GM21423 (cell line): ENCODE data around the gene PIK3R6.
"Not testable (repeated sequence)": the region's sequence is repeated elsewhere in the genome, so short reads cannot be mapped to it uniquely, and the experiment has no call there.

Experiments used
- ATAC-seq: cut with Tn5 transposase; IDR thresholded peaks from one replicate; pipeline ENCODE4 v1.9.1; 2021; ENCODE audit warnings: mild to moderate bottlenecking, moderate library complexity; ENCODE audit not compliant: unreplicated experiment

PIK3R6 gene

DNA sequence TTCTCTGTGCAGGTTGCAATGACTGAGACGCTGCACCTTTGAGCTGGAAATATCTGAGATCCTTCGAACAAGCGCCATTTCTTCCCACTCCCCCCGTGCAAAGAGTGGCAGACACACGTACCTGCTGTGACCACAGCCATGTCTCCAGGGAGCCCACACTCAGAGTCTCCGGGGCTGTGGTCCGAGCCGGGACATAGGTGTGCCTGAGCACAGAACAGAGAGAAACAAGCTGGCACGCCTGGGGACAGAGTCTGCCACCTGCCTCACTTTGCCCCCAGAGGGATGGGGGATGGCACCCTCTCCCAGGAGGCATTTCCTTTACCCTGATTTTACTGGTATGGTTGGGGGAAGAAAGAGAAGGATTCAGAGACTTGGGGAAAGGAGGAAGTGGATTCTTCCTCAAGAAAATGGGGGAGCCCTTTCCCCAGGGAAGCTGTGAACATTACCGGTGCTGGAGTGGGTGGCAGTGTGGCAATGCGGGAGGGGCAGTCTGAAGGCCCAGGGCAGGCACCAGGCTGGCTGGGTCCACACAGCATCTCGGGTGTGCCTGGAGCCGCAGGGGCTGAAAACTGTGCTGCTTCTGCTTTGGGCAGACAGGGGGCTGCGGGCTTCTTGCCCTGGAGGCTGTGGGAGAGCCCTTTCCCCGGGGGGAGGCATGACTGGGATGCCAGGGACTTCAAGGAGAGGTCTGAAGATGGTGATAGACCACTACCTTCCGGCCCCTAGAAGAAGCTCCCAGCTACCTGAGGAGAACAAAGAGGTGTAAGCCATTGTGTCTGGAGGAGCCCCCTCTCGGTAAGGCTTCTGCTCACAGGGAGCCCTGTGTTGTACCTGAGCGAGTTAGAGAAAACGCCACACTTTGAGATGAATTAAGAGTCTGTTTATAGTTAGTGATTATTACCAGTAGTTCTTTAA lies 6.6 kb upstream of the PIK3R6 start:
- no peak for ATAC-seq

DNA sequence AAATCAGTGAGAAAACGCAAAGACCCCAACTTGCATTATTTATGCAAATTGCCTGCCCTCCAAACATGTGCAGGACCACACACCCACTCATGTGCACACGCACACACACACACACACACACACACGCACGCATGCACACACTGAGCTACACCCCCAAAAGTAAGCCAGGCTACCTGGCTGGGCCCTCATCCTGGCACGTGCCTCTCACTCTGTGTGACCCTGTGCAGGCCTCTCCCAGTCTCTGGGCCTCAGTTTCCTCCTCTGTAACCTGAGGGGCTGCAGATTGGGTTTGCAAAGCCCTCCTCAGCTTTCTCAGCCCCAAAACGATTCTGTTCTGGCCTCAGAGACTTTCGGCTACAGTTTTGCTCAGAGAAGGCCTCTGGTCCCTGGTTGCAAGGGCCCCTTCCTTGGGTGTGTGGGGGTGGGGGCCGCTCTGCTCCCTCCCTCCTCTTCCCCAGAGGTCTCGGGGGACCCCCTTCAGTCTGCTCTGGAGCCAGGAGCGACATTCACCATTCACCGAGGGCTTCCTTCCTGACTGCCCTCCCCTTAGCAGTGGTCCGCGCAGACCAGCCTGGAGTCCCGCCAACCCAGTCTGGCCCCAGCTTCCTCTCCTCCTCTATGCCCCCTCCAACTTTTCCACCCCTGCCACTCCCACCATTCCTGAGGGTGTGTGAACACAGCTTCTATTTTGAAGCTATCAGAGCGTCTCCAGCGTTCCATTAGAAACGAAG lies 5.4 kb upstream of the PIK3R6 start:
- ATAC-seq, result no peak

DNA sequence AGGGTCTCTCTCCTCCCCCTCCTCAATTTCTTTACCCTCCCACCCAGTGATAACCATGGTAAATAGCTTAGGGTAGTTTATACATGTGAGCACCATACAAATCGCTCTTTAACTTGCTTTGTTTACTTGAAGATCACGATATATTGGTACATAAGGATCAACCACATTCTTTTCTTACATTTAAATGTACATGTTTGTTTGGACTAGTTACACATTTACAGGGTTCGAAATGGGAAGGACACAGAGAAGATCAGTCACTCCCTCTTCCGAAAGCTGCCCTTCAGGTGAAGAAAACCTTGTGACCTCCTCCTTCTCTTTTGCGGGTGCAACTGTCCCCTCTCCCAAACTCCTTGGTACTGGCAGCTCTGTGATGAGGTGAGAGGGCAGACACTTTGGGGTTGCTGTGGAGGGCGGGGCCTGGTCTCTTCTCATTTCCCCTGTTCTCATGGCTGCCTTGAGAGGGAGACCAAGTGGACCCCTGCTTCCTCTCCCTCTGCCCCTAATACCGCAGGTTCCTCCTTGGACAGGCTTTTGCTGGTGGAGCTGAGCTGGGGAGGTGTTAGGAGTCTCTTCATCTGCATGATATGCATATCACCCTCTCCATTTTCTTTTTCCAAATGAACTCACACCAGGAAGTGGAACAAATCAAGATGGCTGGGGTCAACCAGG lies 4.7 kb upstream of the PIK3R6 start:
- no peak for ATAC-seq

DNA sequence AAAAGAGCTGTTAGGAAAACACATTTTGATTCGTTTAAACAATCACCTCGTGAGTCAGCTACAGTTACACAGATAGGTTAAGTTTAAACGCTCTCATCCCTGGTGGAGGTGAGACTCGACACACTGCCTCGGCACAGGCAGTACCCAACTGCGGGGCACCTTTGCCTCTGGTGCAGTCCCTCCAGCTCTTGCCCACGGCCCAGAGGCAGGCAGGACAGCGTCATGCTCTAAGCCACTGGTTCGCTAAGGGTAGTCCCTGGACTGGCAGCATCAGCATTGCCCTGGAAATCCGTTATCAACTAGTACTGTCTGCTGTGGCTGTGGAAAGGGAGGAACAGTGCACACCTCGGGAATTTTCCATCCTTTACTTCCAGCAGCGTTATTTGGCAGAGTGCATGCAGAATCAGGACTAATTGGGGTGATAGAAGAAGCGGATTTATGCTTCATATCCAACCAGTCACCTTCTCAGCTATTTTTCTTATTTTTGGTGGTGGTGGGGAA lies 3.7 kb upstream of the PIK3R6 start:
- no peak for ATAC-seq

DNA sequence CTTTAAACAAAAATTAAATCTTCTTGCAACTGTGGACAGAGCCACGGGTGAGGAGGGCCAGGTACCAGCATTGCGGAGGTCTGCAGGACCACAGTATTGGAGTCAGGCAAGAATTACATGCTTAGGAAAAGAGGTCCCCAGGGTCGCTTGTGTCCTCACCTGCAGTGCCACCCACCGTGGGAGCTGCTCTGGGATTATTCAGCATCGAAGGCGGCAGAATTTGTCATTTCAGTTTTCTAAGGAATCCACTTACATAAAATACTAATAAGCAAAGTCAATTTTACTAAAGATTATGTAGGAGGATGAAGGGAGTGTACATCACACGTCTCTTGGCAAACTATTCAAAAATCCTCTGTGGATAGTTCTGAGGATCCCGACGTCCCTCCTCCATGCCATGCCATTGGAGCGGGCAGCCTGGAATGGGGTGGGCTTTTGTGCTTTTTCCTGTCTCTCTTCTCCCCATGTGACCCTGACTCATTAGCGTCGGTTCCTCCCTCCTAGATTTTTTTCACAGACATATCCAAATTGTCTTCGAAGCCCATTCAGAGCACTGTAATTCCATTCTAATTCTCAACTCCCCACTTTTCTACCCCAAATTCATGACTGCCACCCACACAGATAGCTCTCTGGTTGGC lies 3.0 kb upstream of the PIK3R6 start:
- no peak for ATAC-seq

DNA sequence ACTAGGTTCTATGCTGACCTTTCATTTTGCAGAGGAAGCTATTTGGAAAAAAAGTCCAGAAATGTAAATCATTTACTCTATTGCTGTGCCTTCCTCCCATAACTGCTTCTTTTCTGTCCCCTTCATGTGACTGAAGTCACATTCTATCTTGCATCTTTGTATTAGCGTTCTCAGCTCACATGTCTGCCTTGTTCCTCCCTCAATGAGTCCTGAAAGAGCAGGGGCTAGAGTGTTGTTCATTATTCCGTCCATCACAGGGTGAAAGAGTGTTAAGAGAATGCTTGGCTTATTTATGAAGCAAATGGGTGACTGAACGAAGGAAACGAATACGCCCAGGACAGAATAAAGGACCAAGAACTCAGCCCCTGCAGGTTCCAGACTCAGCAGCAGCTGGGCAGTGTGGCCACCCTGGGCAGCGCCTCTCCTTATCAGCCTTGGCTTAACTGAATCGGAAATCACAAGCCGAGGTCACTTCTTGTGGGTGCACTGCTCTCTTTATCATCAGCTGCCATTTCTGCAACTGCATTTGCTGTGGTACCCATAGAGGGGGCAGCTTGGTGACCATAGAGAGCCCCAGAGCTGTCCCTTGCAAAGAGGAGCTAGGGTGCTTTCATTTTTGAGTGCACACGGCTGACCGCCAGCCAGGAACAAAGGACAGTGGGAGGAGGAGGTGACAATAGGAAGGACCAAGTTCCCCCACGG lies 1.8 kb upstream of the PIK3R6 start:
- no peak for ATAC-seq

DNA sequence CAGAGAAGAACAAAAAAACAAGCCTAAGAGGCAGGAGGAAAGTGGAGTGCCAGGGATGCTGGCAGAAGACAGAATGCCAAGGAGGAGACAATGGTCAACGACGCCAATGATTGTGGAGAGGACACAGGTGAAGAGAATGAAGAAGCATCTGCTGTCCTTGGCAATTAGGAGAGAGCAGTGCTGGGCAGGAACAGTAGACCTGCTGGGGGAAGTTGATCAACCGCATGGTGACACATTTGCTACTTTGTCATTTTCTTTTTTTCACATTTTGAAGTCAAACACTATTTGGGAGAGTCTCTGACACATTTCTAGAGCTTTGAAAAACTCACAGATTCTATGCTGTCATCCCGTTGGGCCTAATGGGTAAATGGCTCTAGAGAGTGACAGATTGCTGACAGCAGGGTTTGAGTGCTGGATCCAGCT lies 1.1 kb upstream of the PIK3R6 start:
- ATAC-seq, result peak; percentile 42

DNA sequence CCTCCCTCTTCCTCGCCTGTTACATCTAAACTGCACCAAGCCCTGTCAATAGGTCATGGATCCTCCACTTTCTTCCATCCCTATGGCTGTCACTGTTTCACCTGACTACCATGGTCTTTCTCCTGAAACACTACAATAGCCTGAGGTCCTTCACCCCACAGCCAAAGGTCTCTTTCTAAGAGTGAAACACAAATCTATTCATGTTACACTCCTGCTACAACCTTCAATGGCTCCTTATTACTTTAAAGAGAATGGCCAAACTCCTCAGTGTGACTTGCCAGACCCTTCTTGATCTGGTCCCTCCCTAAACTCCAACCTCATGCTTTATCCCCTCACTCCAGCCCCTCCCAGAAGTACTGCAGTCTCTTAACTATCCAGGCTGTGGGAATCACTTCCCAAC lies 618 bp upstream of the PIK3R6 start:
- no peak for ATAC-seq

DNA sequence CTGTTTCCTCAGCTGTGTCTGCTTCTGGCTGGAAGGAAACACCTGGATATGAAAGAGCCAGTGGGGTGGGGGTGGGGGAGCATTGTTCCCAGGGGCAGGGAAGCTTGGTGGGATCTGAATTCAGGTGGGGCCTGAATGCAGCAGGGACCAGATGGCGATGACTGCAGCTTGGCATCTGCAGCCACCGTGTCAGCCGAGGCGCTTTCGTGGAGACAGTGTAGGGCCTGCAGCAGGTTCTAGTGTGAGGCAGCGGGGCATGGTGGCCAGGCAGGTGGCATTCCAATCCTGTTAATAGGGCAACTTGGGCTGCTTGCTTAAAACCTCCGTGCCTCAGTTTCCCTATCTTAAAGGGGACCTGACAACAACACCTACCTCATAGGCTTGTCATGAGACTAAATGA lies 1.7 kb downstream of the PIK3R6 start:
- no peak for ATAC-seq

DNA sequence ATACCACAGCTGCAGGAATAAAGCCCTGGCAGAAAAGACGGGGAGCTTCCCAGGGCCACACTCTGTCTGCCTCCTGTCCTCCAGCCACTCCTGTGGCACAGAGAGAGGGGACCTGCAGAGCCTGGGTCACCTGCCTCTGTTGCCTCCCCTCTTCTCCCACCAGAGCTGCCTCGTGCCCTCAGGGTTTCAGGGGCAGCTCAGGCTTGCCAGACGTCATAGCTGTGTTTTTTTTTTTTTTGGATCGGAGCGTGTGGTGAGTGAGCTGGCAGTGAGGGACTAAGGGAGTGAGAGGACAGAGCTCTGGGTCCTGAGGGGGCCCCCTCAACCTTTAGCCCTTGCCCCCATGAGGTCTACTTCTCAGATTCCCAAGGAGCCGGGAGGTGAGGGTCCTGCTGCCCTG lies 2.1 kb downstream of the PIK3R6 start:
- ATAC-seq, result no peak

DNA sequence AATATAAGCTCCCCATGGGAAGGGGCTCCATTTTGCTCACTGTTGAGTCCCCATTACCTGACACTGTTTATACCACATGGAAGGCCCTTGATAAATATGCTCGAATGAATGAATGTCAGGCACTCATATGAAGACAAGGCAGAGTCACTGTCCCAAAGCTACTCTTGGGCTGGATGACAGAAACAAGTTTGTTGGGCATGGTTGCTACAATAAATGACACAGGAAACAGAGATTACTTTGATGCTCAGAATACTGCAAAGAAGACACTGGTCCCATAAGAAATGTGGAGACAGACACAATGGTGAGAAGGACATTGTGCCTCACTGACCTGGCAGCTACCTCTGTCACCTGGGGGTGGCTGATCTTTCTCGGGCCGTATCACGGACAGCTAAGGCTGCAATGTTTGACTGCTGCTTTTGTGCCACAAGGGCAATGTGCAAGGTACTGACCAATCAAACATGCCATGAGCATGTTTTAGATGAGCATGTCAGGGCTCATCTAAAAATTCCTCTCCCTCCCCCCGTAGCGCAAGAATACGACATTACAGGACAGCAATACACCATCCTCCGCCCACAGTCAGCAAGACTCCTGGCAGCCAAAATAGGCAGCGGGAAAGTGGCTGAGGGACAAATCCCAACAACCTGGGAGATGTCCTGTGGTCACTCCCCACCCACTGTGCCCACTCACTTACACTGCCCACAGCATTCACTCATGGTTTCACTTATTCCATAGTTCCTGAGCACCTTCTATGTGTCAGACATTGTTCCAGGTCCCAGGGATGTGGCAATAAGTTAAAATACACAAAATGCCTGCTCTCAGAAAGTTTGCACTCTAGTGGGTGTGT lies 5.0 kb downstream of the PIK3R6 start:
- no peak for ATAC-seq

DNA sequence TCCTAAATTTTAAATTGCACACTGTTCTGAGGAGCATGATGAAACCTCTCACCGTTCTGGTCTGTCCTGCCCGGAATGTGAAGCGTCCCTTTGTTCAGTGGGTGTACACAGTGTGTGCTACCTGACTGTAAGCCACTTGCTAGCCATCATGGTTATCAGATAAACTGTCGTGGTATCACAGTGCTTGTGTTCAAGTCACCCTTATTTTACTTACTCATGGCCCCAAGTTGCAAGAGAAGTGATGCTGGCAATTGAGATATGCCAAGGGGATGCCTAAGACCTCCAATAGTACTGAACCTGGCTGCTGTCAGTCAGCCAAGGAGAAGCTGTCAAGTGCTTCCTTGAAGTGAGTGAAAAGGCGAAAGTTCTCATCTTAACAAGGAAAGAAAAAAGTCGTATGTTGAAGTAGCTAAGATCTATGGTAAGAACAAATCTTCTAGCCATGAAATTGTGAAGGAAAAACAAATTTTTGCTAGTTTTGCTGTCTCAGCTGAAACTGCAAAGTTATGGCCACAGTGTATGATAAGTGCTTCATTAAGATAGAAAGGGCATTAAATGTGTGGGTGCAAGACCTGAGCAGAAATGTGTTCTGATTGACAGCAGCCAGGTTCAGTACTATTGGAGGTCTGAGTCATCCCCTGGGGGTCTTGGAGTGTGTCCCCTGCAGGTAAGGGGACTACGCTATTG lies 5.8 kb downstream of the PIK3R6 start:
- no peak for ATAC-seq

DNA sequence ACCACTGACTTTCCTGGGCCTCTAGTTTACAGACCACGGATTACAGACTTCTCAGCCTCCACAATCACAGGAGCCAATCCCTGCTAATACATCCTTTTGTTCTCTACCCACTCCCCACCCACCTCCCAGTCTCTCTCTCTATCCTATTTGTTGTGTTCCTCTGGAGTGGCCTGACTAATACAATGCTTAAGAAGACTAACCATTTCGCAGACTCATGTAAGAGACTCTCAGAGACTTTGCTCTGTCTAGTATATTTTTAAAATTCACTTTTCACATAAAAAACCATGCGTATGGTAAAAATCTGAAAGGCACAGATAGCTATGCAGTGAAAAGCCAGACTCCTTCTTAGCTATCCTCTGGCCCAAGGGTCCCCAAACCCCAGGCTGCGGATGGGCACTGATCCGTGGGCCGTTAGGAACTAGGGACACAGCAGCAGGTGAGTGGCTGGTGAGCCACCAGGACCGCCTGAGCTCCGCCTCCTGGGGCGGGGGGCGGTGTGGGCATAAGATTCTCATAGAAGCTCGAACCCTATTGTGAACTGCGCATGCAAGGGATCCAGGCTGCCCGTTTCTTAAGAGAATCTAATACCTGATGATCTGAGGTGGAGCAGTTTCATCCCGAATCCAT lies 7.6 kb downstream of the PIK3R6 start:
- ATAC-seq, result no peak

DNA sequence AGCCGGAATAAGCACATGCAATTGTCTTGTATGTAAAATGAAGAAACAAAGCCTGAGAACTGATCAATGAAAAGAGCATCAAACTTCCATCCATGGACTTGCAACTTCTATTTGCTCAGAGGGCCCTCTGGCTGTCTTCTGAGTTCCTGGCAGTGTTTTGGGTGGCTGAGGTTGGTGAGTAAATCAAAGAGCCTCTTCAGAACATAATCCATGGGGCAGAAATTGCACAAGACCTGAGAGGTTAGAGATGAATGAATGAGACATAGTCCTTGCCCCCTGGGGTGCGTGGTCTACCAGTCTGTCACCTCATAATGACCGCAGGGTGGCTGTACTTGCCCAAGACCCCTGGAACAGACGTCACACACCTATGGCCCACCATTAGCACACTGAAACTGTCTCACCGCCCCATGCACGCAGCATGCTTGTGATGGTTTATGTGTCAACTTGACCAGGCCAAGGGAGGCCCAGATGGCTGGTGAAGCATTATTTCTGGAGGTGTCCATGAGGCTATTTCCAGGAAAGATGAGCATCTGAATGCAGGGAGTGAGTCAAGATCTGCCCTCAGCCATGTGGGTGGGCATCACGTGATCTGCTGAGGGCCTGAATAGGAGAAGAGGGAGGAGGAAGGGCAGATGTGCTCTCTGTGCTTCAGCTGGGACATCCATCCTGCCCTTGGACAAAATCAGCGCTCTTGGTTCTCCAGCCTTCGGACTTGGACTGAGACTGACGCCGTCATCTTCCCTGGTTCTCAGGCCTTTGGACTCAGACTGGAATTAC lies 8.3 kb downstream of the PIK3R6 start:
- ATAC-seq, result no peak

DNA sequence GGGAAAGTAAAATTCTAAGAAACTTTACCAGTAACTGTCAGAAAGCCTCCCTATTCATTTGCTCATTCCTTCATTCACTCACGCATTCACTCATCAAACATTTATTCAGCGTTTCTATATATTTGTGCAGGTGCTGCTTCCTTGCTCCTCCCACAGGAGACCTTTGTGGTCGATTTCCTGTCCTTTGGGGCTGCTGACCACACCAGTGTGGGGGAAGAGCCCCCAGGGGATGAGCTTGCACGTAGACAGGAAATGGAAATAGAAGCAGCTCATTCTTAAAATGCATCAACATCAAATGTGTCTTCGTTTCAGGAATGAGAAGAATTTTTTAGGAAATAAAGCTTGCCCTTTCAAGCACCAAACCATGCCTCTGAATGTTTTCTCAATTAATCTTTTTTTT lies 9.6 kb downstream of the PIK3R6 start:
- peak; percentile 41 for ATAC-seq

DNA sequence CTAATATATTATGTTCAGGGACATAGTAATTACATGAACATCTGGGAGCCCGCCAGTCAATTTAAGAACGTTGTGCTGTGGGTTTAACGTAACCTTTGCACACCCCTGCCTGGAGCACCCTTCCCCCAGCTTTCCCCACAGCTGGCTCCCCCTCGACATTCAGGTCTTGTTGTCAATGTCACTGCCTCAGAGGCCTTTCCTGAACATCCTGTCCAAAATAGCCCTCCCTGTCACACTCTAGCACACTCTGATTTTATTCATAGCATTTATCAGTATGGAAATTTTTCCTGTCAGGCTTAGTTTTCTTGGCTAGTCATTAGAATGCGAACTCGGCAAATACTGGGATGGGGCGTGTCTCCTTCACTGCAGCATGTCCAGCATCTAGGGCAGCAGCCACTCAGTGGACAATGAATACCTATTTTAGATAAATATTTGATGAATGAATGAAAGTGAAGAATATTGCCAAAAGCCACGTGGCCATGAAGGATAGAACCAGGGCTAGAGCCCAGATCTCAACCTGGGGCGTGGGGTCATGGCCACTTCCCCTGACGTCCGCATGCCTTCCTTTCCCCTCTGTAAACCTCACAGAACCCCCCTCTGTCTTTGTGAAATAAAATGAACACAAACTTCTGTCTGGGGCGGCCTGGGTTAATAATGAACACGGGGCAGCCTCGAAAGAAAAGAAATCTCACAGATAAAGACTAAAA lies 10.5 kb downstream of the PIK3R6 start:
- no peak for ATAC-seq

DNA sequence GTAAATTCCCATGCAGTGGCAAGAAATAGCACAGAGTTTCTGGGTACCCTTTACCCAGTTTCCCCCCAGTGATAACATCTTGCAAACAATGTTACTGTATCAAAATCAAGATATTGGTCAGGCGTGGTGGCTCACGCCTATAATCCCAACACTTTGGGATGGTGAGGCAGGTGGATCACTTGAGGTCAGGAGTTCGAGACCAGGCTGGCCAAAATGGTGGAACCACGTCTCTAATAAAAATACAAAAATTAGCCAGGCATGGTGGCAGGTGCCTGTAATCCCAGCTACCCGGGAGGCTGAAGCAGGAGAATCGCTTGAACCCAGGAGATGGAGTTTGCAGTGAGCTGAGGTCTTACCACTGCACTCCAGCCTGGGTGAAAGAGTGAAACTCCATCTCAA lies 11.3 kb downstream of the PIK3R6 start:
- not testable (repeated sequence) for ATAC-seq
